ENCODE data around the gene CD9.

DNA sequence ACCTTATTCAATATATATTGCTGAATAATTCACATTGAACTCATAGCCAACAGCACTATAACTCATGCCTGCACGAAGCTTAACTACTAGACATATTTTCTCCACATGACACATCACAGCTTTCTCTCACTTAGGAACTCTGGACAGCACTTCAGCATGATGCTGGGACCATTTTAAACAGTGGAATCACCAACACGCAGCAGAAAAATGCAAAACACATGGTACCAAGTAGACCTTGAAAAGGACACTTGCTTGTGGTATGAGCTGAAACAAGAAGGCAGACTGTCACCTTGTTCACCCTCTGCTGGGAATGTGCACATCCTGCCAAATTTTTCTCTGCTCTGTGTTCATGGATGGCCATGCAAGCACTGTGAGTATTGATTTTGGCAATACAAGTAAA lies 34.8 kb upstream of the CD9 start:
- TF ChIP-seq, protein P1, sequence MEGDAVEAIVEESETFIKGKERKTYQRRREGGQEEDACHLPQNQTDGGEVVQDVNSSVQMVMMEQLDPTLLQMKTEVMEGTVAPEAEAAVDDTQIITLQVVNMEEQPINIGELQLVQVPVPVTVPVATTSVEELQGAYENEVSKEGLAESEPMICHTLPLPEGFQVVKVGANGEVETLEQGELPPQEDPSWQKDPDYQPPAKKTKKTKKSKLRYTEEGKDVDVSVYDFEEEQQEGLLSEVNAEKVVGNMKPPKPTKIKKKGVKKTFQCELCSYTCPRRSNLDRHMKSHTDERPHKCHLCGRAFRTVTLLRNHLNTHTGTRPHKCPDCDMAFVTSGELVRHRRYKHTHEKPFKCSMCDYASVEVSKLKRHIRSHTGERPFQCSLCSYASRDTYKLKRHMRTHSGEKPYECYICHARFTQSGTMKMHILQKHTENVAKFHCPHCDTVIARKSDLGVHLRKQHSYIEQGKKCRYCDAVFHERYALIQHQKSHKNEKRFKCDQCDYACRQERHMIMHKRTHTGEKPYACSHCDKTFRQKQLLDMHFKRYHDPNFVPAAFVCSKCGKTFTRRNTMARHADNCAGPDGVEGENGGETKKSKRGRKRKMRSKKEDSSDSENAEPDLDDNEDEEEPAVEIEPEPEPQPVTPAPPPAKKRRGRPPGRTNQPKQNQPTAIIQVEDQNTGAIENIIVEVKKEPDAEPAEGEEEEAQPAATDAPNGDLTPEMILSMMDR (IDR thresholded peaks at IDR 0.05; ENCODE audit: poor library complexity, severe bottlenecking), result no peak
- TF ChIP-seq TAF1 (IDR thresholded peaks at IDR 0.05; ENCODE audit: low read depth) (no peak), EZH2 (IDR thresholded peaks at IDR 0.05; ENCODE audit: borderline replicate concordance, insufficient read depth, low read length, poor library complexity, severe bottlenecking) (no peak), POLR2AphosphoS5 (IDR thresholded peaks at IDR 0.05) (no peak), RAD21 (conservative IDR thresholded peaks at IDR 0.05) (no peak)
- TF ChIP-seq, protein P2, sequence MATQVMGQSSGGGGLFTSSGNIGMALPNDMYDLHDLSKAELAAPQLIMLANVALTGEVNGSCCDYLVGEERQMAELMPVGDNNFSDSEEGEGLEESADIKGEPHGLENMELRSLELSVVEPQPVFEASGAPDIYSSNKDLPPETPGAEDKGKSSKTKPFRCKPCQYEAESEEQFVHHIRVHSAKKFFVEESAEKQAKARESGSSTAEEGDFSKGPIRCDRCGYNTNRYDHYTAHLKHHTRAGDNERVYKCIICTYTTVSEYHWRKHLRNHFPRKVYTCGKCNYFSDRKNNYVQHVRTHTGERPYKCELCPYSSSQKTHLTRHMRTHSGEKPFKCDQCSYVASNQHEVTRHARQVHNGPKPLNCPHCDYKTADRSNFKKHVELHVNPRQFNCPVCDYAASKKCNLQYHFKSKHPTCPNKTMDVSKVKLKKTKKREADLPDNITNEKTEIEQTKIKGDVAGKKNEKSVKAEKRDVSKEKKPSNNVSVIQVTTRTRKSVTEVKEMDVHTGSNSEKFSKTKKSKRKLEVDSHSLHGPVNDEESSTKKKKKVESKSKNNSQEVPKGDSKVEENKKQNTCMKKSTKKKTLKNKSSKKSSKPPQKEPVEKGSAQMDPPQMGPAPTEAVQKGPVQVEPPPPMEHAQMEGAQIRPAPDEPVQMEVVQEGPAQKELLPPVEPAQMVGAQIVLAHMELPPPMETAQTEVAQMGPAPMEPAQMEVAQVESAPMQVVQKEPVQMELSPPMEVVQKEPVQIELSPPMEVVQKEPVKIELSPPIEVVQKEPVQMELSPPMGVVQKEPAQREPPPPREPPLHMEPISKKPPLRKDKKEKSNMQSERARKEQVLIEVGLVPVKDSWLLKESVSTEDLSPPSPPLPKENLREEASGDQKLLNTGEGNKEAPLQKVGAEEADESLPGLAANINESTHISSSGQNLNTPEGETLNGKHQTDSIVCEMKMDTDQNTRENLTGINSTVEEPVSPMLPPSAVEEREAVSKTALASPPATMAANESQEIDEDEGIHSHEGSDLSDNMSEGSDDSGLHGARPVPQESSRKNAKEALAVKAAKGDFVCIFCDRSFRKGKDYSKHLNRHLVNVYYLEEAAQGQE (IDR thresholded peaks at IDR 0.05; ENCODE audit: borderline replicate concordance), result no peak
